ENCODE measurements around the gene WNT8A. TPM values are rescaled to one million over a fixed set of nuclear protein-coding genes. Genes with fewer than 3 reads are reported as not detected.

The WNT8A gene
- total RNA-seq, 1 donor from 2014 or later = not detected

DNA sequence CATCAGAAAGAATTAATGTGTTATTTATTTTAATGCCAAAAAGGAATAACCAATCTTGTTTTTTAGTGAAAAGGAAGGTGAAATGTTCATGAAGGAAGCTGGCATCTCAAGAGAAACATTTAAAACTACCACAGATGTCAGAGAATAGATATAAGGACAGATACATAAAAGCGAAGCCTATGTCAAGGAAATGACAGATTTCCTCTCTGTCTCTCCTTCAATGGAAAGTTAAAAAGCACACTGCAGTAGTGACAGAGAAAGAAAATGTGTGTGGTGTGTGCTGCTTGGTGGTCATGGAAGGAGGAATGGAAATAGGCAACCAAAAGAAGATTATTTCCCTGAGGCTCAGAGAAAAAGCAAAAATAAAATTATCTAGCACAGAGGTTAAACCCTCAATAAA is 9.2 kb downstream of the WNT8A start:
- H3K9me3 ChIP-seq = no peaks in the 10 kb centered on the region
- TF ChIP-seq, protein P1, sequence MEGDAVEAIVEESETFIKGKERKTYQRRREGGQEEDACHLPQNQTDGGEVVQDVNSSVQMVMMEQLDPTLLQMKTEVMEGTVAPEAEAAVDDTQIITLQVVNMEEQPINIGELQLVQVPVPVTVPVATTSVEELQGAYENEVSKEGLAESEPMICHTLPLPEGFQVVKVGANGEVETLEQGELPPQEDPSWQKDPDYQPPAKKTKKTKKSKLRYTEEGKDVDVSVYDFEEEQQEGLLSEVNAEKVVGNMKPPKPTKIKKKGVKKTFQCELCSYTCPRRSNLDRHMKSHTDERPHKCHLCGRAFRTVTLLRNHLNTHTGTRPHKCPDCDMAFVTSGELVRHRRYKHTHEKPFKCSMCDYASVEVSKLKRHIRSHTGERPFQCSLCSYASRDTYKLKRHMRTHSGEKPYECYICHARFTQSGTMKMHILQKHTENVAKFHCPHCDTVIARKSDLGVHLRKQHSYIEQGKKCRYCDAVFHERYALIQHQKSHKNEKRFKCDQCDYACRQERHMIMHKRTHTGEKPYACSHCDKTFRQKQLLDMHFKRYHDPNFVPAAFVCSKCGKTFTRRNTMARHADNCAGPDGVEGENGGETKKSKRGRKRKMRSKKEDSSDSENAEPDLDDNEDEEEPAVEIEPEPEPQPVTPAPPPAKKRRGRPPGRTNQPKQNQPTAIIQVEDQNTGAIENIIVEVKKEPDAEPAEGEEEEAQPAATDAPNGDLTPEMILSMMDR (IDR thresholded peaks at IDR 0.05) = no peak
- DNase-seq (no peak), ATAC-seq (no peak)
- no peaks in the 10 kb centered on the region for H3K36me3 ChIP-seq
- H3K27me3 ChIP-seq (ENCODE audit: low read depth) = peaks cover 3% of the 10 kb centered on the region
- H3K4me1 ChIP-seq = no peaks in the 10 kb centered on the region
- intact Hi-C loops (cut with DNase I) = no loop called here
- no peak overlapping the region for H3K4me3 ChIP-seq
- H3K27ac ChIP-seq = no peak overlapping the region

DNA sequence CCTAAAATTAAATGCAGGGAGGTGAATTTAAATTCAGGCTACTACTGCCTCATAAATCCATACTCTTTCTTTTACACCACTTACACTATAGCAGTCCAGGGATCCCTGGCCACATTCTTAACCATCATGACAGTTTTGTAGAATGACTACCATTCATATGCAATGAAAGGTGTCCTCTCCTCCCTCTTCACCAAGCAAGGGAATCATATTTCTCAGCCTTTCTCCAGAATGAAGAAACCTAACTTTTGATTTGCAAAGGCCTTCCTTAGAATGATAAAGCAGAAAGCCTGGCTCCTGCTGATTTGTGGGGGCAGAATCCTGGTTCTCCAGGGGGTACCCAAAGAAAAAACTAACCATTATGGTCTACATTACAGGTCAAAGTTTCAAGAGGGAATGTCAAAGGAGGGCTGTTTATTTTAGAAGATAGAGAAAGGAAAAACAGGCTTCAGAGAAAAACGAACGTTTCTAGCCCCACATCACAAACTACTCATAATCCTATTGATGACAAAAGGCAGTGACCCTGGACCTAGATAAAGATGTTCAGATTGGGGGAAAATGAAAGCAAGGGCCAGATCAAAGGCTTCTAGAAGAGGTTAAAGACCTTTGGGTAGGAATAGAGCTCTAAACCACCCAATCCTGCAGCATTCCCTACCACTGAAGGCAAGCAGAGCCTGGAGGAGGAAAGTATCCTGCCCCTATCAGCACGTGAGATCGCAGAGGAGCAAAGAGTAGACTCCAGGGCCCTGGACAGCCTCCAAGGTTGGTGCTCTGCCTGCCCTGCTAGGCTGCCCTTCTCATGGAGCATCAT is 11.5 kb downstream of the WNT8A start:
- no peaks in the 10 kb centered on the region for H3K4me1 ChIP-seq
- intact Hi-C loops (cut with DNase I) = no loop called here
- no peak overlapping the region for H3K4me3 ChIP-seq
- no peaks in the 10 kb centered on the region for H3K9me3 ChIP-seq
- H3K36me3 ChIP-seq = no peaks in the 10 kb centered on the region
- ATAC-seq (no peak), DNase-seq (no peak)
- peaks cover 9% of the 10 kb centered on the region for H3K27me3 ChIP-seq (ENCODE audit: low read depth)
- no peak overlapping the region for H3K27ac ChIP-seq
- TF ChIP-seq, protein P1 (IDR thresholded peaks at IDR 0.05) = no peak

DNA sequence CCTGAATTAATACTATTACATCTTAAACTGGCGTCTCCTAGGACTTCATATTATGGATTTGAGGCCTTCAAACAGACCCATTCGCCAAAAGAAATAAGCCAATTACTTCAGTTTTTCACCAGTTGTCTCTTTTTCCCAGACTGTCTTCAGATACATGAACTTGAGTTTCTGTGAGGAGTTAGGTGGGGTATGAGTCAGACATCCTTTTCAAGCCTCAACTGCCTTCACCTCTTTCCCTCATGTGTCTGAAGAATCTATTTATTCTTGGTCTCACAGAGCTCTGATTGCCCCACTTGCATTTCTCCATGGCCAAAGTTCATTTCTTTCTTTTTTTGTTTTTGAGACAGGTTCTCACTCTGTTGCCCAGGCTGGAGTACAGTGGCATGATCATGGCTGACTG is 12.5 kb downstream of the WNT8A start:
- no peak overlapping the region for H3K4me3 ChIP-seq
- no peaks in the 10 kb centered on the region for H3K4me1 ChIP-seq
- intact Hi-C loops (cut with DNase I) = no loop called here

DNA sequence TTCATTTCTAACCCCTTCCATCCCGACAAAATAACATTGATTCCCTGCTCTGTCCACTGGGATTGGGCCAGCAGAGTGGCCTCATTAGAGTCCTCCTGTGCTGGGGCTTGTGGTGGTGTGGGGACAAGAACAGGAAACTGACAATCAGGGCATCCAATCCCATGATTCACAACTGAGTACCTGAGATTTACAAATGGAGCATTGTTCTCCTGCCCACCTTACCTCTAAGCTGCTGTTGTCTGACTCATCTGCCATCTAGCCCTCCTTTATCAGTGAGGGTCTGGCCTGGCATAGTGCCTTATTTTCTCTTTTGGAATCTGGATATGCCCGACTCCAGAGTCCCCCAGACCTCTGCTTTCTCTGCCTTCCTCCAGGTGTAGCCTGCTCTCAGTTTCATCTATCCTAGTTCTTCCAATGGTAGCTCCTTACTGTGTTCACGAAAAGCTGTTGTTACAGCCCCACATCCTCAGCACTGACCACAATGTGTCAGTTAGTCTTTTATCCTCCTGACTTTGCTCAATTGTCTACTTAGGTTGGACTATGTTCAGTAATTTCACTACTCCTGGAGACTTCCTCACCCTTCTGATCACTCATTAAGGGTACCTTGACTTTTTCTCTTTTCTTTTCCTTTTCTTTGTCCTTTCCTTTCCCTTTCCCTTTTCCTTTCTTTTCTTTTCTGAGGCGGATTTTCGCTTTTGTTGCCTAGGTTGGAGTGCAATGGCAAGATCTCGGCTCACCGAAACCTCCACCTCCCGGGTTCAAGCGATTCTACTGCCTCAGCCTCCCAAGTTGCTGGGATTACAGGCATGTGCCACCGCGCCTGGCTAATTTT is 13.4 kb downstream of the WNT8A start:
- TF ChIP-seq, protein P1 (IDR thresholded peaks at IDR 0.05) = no peak
- Histone ChIP-seq H3K9me3 (no peaks in the 10 kb centered on the region), H3K4me3 (no peak overlapping the region), H3K27me3 (ENCODE audit: low read depth) (peaks cover 6% of the 10 kb centered on the region), H3K27ac (no peak overlapping the region), H3K4me1 (no peaks in the 10 kb centered on the region), H3K36me3 (no peaks in the 10 kb centered on the region)
- intact Hi-C loops (cut with DNase I) = no loop called here
- ATAC-seq (no peak), DNase-seq (no peak)

More for the DNA sequence above, 12.5 kb downstream of the WNT8A start:
- TF ChIP-seq, protein P1 (IDR thresholded peaks at IDR 0.05) = no peak
- Histone ChIP-seq H3K9me3 (no peaks in the 10 kb centered on the region), H3K27ac (no peak overlapping the region), H3K27me3 (ENCODE audit: low read depth) (peaks cover 6% of the 10 kb centered on the region), H3K36me3 (no peaks in the 10 kb centered on the region)
- DNase-seq = no peak
- ATAC-seq = no peak

DNA sequence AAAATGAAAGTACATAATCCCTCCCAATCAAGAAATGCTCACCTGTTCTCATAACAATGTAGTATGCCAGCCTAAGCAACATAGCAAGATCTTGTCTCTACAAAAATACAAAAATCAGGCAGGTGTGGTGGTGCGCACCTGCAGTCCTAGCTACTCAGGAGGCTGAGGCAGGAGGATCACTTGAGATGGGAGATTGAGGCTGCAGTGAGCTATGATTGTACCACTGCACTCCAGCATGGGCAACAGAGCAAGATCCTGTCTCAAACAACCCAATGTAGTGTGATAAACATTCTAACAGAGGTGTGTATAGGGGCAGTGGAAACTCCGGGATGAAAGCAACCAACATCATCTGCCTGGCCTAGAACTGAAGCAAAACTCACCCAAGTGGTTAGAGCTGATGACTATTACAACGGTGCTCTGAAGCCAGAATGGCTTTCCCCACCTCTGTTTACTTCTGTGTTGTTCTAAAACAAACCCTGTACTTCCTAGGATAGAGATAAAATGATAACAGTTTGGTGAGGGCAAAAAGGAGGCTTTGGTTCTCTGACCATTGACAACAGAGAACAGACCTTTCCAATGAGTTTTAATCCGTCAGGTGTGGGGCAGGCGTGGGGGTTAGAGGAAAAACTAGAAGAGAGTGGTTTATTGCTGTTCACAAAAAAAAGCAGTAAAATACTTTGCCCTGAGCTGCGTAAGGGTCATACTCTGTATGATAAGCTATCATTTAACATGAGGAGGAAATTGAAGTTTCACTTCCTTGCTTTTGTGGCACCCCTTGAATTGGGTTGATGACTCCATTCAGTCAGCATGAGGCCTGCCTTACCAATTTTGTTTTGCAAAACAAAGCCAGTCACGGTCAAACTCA is 18.9 kb downstream of the WNT8A start:
- DNase-seq = no peak
- Histone ChIP-seq H3K4me1 (no peaks in the 10 kb centered on the region), H3K27me3 (ENCODE audit: low read depth) (peaks cover 6% of the 10 kb centered on the region), H3K9me3 (no peaks in the 10 kb centered on the region), H3K27ac (no peak overlapping the region), H3K36me3 (no peaks in the 10 kb centered on the region), H3K4me3 (no peak overlapping the region)
- ATAC-seq = no peak
- intact Hi-C loops (cut with DNase I) = no loop called here
- TF ChIP-seq, protein P1 (IDR thresholded peaks at IDR 0.05) = no peak

Data from lower lobe of right lung (tissue), 2 donors.